Testis (tissue), 2 donors: ENCODE results near the gene ST7.

ENCODE experiments used
- POLR2A ChIP-seq: fragments of 450-650 bp; IDR thresholded peaks from one replicate; pipeline ENCODE4 v1.6.1; 2017; ENCODE audit warnings: antibody characterized with exemption, mild to moderate bottlenecking, moderate library complexity
- TF ChIP-seq, protein P1 (sequence below), 3 experiments: fragments of 450-650 bp in 2 of 3; fragments of 200-600 bp in 1 of 3; sonication (generic) in 1 of 3; IDR thresholded peaks; one replicate each; pipeline ENCODE4 v1.5.1; 2016 to 2019; ENCODE audit warnings: antibody characterized with exemption in 3 of 3, mild to moderate bottlenecking in 2 of 3, moderate library complexity in 1 of 3

DNA sequence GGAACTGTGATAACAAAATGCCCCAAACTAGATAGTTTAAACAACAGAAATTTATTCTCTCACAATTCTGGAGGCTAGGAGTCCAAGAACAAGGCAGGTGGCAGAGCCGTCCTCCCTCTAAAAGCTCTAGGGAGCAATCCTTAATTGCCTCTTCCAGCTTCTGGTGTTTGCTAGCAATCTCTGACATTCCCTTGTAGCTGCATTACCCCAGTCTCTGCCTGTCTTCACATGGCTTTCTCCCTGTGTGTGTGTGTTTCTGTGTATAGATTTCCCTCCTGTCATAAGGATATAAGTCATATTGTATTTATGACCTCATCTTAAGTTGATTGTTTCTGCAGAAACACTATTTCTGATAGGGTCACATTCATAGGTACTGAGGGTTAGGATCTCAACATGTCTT, 192.0 kb downstream of the ST7 start:
- TF ChIP-seq, protein P1, sequence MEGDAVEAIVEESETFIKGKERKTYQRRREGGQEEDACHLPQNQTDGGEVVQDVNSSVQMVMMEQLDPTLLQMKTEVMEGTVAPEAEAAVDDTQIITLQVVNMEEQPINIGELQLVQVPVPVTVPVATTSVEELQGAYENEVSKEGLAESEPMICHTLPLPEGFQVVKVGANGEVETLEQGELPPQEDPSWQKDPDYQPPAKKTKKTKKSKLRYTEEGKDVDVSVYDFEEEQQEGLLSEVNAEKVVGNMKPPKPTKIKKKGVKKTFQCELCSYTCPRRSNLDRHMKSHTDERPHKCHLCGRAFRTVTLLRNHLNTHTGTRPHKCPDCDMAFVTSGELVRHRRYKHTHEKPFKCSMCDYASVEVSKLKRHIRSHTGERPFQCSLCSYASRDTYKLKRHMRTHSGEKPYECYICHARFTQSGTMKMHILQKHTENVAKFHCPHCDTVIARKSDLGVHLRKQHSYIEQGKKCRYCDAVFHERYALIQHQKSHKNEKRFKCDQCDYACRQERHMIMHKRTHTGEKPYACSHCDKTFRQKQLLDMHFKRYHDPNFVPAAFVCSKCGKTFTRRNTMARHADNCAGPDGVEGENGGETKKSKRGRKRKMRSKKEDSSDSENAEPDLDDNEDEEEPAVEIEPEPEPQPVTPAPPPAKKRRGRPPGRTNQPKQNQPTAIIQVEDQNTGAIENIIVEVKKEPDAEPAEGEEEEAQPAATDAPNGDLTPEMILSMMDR (IDR thresholded peaks at IDR 0.05) = no peak
- TF ChIP-seq POLR2A = no peak
